Thyroid gland (tissue), 4 donors: Measurements from ENCODE around the gene JPH2.

Experiments
- CTCF ChIP-seq, 6 experiments: fragments of 200-600 bp in 3 of 6; fragments of 450-650 bp in 3 of 6; sonication (generic) in 3 of 6; IDR thresholded peaks; one replicate each; pipeline ENCODE4 v1.5.1; 2016 to 2019; ENCODE audit warnings: antibody characterized with exemption in 6 of 6, mild to moderate bottlenecking in 2 of 6, inconsistent platforms in 1 of 6, moderate library complexity in 1 of 6
- POLR2A ChIP-seq, 2 donors: fragments of 450-650 bp; IDR thresholded peaks; one replicate each; pipeline ENCODE4 v1.6.1; 2017; ENCODE audit warnings: antibody characterized with exemption in 2 of 2, mild to moderate bottlenecking in 2 of 2, moderate library complexity in 1 of 2

GRCh38 chr20:44141873-44142272, 45.1 kb downstream of the JPH2 start:
- TF ChIP-seq CTCF (IDR thresholded peaks at IDR 0.05) (no peak), POLR2A (IDR thresholded peaks at IDR 0.05) (no peak)
